BLaER1 treated with 17β-estradiol and CSF1 and Interleukin-3, amounts not matched to agents 10 nM and 100 nM (cell line): ENCODE data around the gene ACAD11.

Experiments
- H3K27ac ChIP-seq, 11 experiments: shearing (Covaris generic); formaldehyde crosslinking; 2 replicates each; pipeline ENCODE4 v1.8.1; 2022
- H3K27me3 ChIP-seq, 11 experiments: shearing (Covaris generic); formaldehyde crosslinking; 2 replicates each; pipeline ENCODE4 v1.8.1; 2022
- H3K36me3 ChIP-seq, 11 experiments: shearing (Covaris generic); formaldehyde crosslinking; 2 replicates each; pipeline ENCODE4 v1.8.1; 2022
- H3K4me1 ChIP-seq, 10 experiments: shearing (Covaris generic); formaldehyde crosslinking; 2 replicates each; pipeline ENCODE4 v1.8.1; 2022
- H3K4me2 ChIP-seq, 11 experiments: shearing (Covaris generic); formaldehyde crosslinking; 2 replicates each; pipeline ENCODE4 v1.8.1; 2022
- H3K4me3 ChIP-seq, 10 experiments: shearing (Covaris generic); formaldehyde crosslinking; 2 replicates each; pipeline ENCODE4 v1.8.1; 2022
- H3K9ac ChIP-seq, 11 experiments: shearing (Covaris generic); formaldehyde crosslinking; 2 replicates each; pipeline ENCODE4 v1.8.1; 2022
- H3K9me3 ChIP-seq, 11 experiments: shearing (Covaris generic); formaldehyde crosslinking; replicated peaks in 1 of 11; 2 replicates each; pipeline ENCODE4 v1.8.1; 2022
- H4K20me1 ChIP-seq, 11 experiments: shearing (Covaris generic); formaldehyde crosslinking; 2 replicates each; pipeline ENCODE4 v1.8.1; 2022
- Cebpa-rat ChIP-seq, 11 experiments: shearing (Covaris generic); IDR thresholded peaks; 2 replicates each; pipeline ENCODE4 v1.8.1; 2022

The ACAD11 gene

GRCh38 chr3:132513057-132513456, 146.6 kb downstream of the ACAD11 start:
- no peak overlapping the region for H3K4me2 ChIP-seq
- no peaks in the 10 kb centered on the region for H3K27me3 ChIP-seq
- peaks cover 91 to 100% (median 99%) of the 10 kb centered on the region in 11 experiments for H3K36me3 ChIP-seq
- peaks cover 0 to 67% (median 0%) of the 10 kb centered on the region in 11 experiments; a peak in 6 of 22 replicates for H4K20me1 ChIP-seq
- TF ChIP-seq Cebpa-rat (IDR thresholded peaks at IDR 0.05) = 0 out of 22 replicates have a peak, but pooled peaks of 1 of the 11 experiments have one; percentile 24
- H3K4me3 ChIP-seq = no peak overlapping the region
- no peaks in the 10 kb centered on the region for H3K9me3 ChIP-seq
- H3K4me1 ChIP-seq = no peaks in the 10 kb centered on the region
- no peak overlapping the region for H3K9ac ChIP-seq
- H3K27ac ChIP-seq = no peak overlapping the region

- H4K20me1 ChIP-seq = peaks cover 0 to 54% (median 0%) of the 10 kb centered on the region in 11 experiments; a peak in 7 of 22 replicates
- no peak overlapping the region; a peak in 1 of 22 replicates for H3K27ac ChIP-seq
- H3K9ac ChIP-seq = no peak overlapping the region
- H3K36me3 ChIP-seq = peaks cover 88 to 100% (median 99%) of the 10 kb centered on the region in 11 experiments
- no peaks in the 10 kb centered on the region for H3K4me1 ChIP-seq
- no peak overlapping the region for H3K4me3 ChIP-seq
- H3K4me2 ChIP-seq = no peak overlapping the region
- H3K9me3 ChIP-seq = no peaks in the 10 kb centered on the region
- no peaks in the 10 kb centered on the region for H3K27me3 ChIP-seq
- no peak for TF ChIP-seq Cebpa-rat (IDR thresholded peaks at IDR 0.05)
Observed at GRCh38 chr3:132509506-132509905, 150.1 kb downstream of the ACAD11 start.

GRCh38 chr3:132509096-132509495, 150.5 kb downstream of the ACAD11 start:
- Histone ChIP-seq H3K9ac (no peak overlapping the region), H3K4me2 (no peak overlapping the region), H3K27me3 (no peaks in the 10 kb centered on the region), H3K4me3 (no peak overlapping the region), H3K27ac (no peak overlapping the region; a peak in 1 of 22 replicates), H3K36me3 (peaks cover 88 to 100% (median 99%) of the 10 kb centered on the region in 11 experiments), H3K9me3 (no peaks in the 10 kb centered on the region), H4K20me1 (peaks cover 0 to 54% (median 0%) of the 10 kb centered on the region in 11 experiments; a peak in 7 of 22 replicates), H3K4me1 (no peaks in the 10 kb centered on the region)
- no peak for TF ChIP-seq Cebpa-rat (IDR thresholded peaks at IDR 0.05)
